Ureter (tissue), 1 donor: ENCODE data around the gene CASQ2. TPM values are rescaled to one million over a fixed set of nuclear protein-coding genes. Genes with fewer than 3 reads are reported as not detected.
A peak's percentile ranks its signal among the peaks of the same experiment; 100 is the strongest.

Experiments
- DNase-seq: peaks from one replicate; pipeline ENCODE4 v3.0.0-alpha.2; 2020; ENCODE audit warnings: low spot score
- total RNA-seq: library from RNA; stranded (reverse); gene quantifications from one replicate; pipeline ENCODE4 v1.2.4, GENCODE V29; 2023
- donor health status: DM: yes; HTN: yes; CAD: no.

Gene CASQ2
- total RNA-seq, 1 donor from 2014 or later: 18.7 TPM

DNA sequence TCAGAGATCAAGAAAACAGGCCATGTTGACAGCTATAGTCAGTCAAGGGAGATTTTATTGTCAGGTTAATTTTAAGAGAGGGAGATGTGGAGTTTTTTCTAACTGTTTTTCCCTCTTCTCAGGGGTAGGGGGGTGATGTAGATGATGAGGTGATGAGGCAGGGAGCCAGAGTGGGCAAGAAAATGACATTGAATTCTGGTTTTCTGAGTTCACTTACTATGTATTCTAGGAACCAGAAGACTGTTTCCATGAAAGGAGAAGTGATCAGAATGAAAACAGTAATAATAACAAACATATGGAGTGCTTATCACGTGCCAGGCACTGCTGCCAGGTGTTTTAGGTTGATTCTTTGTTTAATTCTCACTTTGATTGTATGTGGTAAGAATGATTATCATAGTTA, 40.2 kb downstream of the CASQ2 start:
- DNase-seq: no peak

DNA sequence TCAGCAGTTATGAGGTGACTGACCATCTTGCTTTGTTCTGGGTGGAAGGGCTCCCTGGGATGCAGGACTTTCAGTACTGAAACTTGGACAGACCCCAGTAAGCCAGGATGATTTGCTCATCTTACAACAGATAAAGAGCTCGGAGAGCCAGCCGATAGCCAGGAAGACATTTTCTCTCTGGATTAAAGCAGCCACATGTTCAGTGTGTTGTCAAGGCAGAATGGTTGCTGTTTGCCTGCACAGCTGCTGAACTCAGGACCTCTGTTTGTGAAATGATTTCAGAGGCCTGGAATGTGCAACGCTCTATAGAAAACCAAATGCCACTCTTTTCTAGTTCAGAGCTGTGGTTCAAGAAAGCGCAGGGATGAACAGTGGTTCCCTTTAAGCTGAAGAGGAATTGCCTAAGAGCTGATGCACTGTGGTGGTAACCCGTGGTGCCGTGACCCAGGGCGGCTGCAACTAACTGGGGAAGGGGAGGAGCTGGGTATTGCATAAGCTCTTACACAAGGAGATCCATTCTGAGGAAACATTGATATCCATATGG, 40.7 kb downstream of the CASQ2 start:
- DNase-seq: peak; percentile 65

DNA sequence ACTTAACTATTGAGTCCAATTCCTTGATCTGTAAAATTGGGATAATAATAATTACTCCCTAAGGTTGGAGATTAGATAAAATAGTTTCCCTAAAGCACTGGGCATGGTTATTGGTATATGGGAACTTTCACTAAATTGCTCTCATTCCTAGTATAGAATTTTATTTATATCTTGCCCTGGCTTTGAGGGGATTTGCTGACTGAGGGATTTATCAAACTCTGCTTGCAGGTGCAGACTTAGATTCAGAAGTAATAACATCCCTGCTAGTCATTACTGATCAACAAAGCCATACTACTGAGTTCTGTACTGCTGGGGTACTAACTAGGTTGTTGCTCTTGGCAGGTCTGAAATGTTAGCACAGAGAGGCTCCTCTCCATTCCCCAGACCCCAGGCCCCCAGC, 41.9 kb downstream of the CASQ2 start:
- no peak for DNase-seq

DNA sequence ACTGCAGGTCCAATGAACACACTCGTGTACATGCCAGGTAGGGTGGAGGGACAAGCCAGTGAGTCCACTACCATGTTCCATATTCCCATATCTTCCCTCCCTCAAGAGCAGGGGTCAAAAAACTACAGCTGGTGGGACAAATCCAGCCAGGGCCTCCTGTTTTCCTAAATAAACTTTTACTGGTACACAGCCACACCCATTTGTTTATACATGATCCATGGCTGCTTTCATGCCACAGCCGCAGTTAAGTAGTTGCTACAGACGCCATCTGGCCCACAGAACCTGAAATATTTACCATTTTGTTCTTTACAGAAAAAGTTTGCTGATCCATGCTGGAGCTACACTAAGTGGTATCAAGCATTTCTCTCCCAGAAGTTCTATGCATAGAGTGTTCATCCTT, 42.4 kb downstream of the CASQ2 start:
- no peak for DNase-seq

DNA sequence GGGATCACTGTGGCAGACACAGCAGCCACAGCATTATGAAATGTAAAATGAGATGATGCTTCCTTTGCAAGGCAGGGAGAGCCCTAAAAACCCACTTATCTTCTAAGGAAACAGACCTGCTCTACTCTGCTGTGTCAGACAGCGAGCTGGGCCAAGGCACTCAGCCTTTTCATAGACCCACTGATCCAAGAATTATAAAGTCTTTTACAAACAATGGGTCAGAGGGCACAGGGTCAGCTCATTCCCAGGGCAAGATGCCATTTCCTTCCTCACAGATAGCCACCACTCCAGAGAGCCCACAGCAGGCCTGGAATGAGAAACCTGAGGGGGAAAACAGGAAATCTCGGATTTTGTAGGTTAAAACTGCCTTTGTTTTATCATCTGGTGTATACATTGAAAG, 42.9 kb downstream of the CASQ2 start:
- no peak for DNase-seq

DNA sequence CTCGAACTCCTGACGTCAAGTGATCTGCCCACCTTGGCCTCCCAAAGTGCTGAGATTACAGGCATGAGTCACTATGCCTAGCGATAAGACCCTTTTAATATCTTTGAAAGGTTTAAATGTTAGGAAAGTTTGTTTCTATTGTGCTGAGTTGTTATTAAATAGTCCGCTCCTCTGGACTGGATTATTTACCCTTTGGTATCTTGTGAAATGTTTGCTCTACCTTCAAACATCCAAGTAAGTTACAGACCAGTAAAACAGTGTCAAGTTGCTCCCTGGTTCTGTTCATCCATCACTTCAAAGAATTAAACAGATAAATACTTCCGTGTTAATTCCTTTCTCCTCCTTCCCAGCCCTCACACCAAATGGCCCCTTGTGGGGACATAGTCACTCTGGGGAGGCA, 44.8 kb downstream of the CASQ2 start:
- no peak for DNase-seq

DNA sequence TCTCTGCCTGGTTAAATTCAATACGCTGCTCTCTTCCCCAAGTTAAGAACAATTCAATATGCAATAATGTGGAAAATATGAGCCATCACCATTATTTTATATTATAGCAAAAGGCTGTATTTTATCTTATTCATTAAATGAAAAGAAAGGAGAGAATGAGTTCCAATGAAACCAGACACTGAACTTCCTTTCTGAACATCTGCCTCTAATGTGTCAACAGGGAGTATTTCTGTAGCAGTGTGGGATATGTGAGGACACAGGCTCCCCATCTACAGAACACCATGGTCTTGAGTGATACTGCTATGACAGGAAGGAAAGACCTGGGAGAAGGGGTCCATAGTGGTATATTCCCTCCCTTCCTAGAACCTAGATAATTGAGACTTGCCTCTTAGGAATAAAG, 46.3 kb downstream of the CASQ2 start:
- DNase-seq: no peak

DNA sequence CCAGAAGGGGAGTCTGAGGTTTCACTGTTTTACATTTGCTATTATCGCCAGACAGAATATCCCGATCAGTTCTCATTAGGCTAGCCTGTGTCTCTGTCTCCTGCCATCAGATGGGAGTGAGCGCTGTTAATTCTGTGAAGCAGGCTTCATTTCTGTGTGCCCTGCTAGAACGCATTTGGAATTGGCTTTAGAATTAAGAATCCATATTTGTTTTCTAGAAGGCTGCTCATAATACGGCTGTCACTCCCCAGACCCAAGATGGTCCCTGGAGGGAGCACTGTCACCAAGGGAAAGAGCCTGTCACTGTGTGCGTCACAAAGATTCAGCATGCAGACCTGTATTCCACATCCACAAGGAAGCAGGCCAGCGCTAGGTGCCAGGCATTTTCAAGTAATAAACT, 49.2 kb downstream of the CASQ2 start:
- DNase-seq: no peak

DNA sequence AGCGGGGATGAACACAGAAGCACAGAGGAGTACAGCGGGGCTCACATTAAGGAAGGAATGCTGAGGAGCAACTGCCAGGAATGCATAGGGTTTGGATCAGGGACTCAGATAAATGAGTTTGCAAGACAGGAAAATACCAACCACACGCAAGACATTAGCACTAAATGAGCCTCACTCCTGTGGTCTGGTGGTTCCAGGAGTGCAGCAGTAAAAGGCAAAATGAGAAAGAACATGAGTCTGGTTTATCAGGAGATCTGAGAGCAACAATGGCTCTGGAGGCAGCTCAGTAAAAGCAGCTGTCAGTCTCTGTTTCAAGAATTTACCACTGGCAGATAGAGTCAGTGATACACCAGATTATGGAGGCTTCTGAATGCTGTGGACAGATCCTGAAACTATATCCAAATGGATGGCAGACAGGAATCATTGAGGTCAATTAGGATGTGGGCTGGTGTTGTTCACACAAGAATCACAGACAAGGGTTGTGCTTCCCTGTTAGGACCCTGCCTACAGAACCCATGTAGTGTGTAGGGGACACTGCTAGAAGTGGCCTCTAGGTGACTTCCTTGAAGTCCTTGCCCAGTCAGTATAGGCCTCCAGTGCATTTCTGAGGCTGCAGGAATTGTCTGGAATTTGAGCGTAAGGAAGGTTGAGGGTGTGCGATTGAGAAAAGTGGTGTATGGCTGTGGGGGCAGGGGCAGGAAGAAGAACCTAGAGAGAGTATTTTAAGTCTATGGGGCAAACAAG, 50.3 kb downstream of the CASQ2 start:
- no peak for DNase-seq

DNA sequence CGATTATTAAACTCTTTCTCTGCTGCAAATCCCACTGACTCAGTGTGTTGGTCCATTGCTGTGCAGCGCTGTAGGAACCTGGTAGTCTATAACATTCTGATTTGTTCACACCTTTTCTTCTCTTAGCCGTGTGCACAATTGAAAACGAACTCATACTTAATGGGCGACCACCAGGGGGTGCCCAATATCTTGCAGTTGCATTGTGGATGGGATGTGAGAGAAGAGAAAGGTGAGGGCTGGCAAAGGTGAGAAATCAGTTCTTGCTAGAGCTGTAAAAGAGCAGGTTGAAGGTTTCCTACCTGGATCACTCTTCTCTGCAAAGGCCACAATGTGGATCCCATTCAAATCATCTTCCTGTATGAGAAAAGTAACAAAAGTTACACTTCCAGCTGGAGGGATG, 51.0 kb downstream of the CASQ2 start:
- no peak for DNase-seq

DNA sequence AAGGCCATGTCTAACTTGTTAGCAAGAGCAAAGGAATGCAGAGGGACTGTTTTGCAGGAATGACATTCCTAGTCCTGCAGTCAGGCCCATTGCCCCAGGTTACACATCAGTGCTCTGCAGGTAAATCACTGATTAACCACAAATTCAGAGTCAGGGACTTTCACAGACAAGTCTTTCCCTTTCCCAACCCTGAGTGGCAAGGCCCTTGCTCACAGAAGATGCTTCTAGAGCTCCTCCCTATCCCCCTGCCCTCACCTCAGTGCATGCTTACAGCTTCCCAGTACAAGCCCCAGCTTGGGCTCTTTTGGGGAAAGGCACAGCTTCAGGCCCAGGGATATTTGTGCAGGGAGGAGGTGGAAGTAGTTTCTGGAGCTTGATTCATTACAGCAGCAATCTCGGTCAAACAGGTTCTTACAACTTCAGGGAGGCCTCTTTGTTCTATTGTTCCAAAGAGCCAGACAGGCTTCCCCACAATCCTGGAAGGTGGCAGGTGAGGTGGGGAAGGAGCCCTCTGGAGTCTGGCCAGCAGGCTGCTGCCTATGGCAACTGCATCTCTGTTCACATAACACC, 53.9 kb downstream of the CASQ2 start:
- DNase-seq: peak; percentile 62

DNA sequence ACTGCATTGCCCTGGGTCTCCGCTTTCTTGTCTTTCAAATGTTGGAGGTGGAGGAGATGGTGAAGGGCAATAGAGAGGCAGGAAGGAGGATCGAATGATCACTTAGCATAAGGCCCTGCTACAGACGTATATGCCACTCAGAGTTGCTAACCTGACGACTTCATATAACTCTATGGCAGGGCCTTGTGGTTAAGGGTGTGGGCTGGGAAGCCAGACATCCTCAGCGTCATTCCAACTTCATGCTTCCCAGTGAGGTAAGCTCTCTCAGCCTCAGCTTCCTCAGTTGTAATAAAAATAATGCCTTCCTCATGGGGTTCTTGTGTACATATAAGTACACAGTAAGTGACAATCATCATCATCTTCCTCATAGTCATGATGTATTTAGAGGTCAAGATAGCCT, 54.6 kb downstream of the CASQ2 start:
- no peak for DNase-seq

DNA sequence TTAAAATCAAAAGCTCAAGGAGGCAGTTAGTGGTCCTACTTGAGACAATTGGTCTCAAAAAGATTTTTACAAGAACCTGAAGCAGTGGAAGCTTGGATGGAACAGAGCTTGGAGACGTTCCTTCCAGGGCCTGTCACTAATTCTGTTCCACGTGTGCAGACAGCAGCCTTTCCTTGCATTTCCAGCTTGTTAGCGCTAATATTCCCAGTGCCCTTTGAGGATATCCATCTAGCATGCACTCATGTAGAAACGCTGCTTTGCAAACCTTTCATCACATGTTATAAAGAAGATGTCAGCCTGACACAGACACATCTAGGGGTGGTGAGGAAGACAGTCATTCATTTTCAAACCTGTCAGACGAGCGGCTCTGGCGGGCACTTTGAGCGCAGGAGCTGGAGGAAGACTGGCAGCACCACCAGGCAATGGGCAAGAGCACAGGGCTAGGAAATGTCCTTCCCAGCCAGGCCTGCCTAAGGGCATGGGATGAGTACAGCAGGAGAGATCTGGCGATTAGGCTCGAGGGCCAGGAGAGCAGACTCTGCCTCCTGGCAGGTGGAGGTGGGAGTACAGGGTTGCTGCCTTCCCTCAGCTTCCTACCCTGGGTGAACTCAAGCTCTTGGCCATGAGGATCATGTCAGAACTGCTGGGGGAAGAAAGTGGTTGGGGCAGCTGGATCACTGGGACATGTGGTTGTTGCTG, 55.5 kb downstream of the CASQ2 start:
- DNase-seq: no peak

DNA sequence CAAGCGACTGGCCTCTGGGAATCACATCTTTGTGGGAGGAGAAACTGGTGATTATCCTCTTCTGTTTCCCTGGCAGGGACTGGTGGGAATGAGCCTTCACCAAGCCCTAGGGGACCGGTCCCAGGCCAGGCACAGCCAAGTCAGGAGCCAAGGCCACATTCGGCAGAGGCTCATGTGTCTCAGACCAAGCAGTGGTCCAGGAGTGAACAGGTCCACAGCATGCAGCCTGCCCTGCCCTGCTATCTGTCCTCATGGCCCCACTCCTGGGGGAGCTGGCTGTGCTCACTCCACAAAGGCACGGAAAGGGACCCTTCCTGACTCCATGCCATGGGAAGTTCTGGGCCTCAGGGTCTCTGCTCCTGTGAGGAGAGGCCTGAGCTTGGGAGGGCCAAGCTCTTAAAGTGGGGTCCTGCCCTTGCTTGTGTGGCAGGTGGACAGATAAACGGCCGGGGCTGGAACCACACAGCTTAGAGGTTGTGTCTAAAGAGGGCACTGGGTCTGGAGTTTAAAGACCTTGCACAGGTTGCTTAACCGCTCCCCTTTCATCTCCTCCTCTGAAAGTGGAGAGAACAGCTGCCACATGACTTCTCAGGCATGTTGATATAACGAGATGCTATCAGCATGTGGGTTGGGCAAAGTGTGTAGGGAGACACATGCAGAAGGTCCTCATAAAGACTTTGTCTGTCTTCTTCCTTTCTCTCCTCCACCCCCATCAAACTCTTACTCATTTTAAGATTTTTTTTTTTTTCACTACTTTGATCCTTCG, 57.5 kb downstream of the CASQ2 start:
- DNase-seq: peak; percentile 60

DNA sequence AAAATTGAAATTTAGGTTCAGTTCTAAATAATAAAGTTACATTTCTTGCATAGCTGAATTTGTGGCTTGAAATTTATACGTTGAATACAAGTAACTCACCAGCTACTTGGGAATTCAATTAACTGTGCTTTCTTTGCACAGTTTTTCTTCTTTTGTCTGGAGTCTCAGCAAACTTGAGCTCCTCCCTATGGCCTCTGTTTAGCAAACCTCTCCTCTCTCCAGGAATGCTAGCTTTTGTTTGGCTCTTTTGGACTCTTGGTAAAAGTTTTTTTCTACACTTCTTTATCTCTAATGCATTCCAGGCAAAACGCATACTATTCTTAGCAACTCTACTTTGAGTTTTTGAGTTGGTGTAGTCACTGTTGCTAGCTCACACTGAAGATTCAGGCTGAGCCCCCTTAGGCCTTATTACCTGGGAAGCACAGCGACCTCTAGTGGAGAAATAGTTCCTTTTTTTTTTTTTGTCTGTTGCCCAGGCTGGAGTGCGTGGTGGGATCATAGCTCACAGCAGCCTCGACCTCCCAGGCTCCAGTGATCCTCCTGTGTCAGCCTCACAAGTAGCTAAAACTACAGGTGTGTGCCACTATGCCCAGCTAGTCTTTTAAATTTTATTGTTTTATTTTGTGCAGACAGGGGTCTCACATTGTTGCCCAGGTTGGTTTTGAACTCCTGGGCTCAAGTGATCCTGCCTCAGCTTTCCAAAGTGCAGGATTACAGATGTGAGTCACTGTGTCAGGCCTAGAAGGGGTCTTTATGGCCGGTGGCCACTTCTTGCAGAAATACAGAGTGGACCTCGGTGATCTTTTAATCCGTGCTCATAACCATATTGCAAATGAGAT, 61.7 kb downstream of the CASQ2 start:
- no peak for DNase-seq

DNA sequence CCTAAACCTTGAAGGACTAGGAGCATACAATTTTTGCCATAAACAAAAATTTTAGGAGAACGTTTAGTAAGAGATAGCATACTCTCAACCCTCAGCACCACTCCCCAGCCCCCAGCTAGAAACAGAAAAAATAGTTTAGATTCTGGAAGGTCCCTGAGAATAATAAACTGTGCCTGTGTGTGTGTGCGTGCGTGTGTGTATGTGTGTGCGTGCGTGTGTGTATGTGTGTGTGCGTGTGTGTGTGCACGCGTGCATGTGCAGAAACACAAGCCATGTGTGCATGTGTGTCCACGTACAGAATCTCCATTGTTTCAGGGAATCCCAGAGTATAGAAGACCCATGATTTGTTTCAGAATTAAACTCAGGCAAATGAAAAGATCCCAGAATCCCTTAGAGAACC, 62.6 kb downstream of the CASQ2 start:
- DNase-seq: no peak

DNA sequence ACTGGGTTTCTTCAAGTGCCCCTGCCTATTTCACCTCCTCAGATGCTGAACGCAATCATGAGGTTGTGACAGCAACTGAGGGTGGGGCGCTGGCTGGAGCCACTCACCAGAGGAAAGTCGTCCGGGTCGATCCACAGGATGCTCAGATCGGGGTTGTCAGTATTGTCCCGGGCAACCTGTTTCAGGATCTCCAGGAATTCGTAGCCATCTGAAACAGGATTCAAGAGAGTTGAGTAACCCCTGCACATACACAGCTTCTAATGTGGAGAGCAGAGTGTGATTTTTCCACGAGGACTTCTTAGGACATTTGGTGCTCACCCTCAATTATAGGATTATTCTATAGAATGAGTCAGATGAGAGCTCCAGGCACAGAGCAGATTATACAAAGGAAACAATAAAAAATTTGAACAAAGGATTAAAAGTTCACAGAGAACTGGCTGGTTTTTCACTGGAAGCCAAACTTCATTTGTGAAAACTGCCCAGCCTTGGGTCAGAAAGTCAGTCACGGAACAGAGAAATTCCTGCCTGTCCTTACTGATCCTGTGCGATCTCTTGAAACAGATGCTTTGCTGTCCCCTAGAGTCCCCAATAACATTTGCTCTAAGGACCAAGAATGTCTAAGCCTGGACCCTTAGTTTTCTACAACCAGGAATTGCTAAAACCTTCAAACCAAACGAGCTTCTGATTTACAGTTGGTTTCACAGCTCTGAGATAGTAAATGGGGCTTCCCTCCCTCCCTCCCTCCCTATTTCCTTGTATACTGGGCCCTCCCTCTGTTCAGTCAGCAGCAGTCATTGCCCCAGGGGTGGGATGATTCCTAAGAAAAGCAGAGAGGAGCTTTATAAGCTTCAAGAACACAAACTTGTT, 63.2 kb downstream of the CASQ2 start:
- DNase-seq: no peak

DNA sequence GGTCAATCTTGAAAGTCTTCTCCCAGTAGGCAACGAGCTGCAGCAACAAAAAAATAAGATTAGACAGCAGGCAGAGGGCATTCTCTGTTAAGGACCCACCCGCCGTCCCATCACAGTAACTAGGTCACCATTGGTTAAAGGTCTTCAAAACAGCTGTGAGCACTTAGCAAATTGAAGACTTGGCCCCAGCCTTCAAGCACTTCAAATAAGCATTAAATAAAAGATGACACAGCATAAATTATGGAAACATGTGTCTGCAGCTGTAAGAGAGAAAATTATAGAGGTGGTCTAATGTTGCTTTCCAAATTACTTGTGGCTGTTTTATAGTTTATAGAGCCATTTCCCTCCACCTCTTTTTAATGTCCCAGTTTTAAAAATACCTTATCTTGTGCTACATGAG, 65.6 kb downstream of the CASQ2 start:
- DNase-seq: no peak

DNA sequence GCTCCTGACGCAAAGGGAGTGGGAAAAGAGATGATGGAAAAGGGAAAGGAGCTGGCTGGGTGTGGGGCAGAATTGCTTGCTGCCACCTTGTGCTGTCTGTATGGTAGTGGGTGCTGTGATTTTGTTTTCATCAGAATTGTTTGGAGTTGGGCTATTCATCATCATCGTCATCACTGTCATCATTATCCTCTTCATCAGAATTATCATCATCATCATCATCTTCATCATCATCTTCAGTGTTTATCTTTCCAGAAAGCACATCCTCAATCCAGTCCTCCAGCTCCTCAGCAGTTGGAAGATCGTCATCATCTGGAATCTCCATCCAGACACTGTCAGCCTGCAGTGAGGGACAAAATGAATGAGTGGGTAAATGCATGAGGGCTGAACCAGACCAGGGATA, 67.4 kb downstream of the CASQ2 start:
- no peak for DNase-seq

DNA sequence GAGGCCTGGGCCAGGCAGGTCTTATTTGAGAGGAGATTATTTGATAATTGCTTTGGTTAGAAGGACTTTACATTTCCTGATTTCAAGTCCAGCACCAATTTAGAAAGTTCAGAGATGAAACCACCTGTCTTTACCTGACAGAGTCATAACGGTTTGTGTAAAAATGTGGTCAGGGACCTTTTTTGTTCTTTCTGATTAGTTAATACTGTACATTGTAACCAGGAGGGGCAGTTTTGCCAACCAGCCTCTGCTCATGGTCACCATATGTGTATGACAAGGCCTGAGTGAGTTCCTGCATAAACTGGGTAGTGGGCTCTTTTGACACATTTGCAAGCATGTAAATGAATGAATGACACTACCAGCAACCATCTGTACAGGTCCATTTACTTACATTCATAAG, 70.9 kb downstream of the CASQ2 start:
- DNase-seq: no peak
